CD1c-positive myeloid dendritic cell (primary cell): ENCODE measurements around the gene XYLT2.

Experiments
- DNase-seq: peaks from one replicate; pipeline ENCODE4 v3.0.0-alpha.2; 2016; ENCODE audit errors: extremely low spot score

XYLT2 gene

GRCh38 chr17:50363217-50364060 lies 17.5 kb downstream of the XYLT2 start:
- DNase-seq, result no peak

- no peak for DNase-seq
Observed at GRCh38 chr17:50364061-50364458, 18.1 kb downstream of the XYLT2 start.

GRCh38 chr17:50364715-50365114 lies 18.8 kb downstream of the XYLT2 start:
- no peak for DNase-seq

GRCh38 chr17:50365165-50365564 lies 19.2 kb downstream of the XYLT2 start:
- DNase-seq, result no peak

- DNase-seq, result no peak
Observed at GRCh38 chr17:50365649-50366393, 19.9 kb downstream of the XYLT2 start.

- no peak for DNase-seq
Observed at GRCh38 chr17:50367401-50367800, 21.5 kb downstream of the XYLT2 start.

GRCh38 chr17:50370052-50370451 lies 24.1 kb downstream of the XYLT2 start:
- no peak for DNase-seq

GRCh38 chr17:50371526-50371925 lies 25.6 kb downstream of the XYLT2 start:
- DNase-seq, result no peak

- no peak for DNase-seq
Observed at GRCh38 chr17:50372222-50372757, 26.4 kb downstream of the XYLT2 start.

- DNase-seq, result peak; percentile 93
Observed at GRCh38 chr17:50372758-50373556, 27.0 kb downstream of the XYLT2 start, which contains the start of the genes EME1 and MRPL27. EME1 (plus strand) TSS chr17:50373229; CDS start chr17:50375209, 1,980 bp downstream. MRPL27 (minus strand) TSS chr17:50373184; CDS start chr17:50373170, 14 bp downstream.

GRCh38 chr17:50373705-50374104 lies 27.8 kb downstream of the XYLT2 start:
- DNase-seq, result no peak

GRCh38 chr17:50375858-50376538 lies 30.1 kb downstream of the XYLT2 start:
- DNase-seq, result no peak

GRCh38 chr17:50379351-50380132 lies 33.6 kb downstream of the XYLT2 start:
- no peak for DNase-seq

GRCh38 chr17:50380369-50381259 lies 34.7 kb downstream of the XYLT2 start:
- DNase-seq, result no peak

GRCh38 chr17:50381260-50381815 lies 35.4 kb downstream of the XYLT2 start:
- DNase-seq, result no peak

GRCh38 chr17:50381920-50382319 lies 36.0 kb downstream of the XYLT2 start:
- no peak for DNase-seq

- DNase-seq, result no peak
Observed at GRCh38 chr17:50382931-50383330, 37.0 kb downstream of the XYLT2 start.

GRCh38 chr17:50386510-50386909 lies 40.6 kb downstream of the XYLT2 start:
- DNase-seq, result no peak

- no peak for DNase-seq
Observed at GRCh38 chr17:50388728-50389127, 42.8 kb downstream of the XYLT2 start.
